Right cardiac atrium (tissue), 5 donors: ENCODE results near the gene NRSN2. TPM values are rescaled to one million over a fixed set of nuclear protein-coding genes. Genes with fewer than 3 reads are reported as not detected.
"Not testable (repeated sequence)": the region's sequence is repeated elsewhere in the genome, so short reads cannot be mapped to it uniquely, and the experiment has no call there.

ENCODE experiments used
- ATAC-seq, 2 donors: fragments of 200-7000 bp; cut with Tn5 transposase; one replicate each; pipeline versions ENCODE4 v1.8.0 to v1.9.1; 2020; ENCODE audit warnings: moderate library complexity in 2 of 2, mild to moderate bottlenecking in 1 of 2
- DNase-seq, 3 donors: peaks; one replicate each; pipeline ENCODE4 v3.0.0-alpha.2; 2020
- H3K27ac ChIP-seq: one replicate; pipeline ENCODE4 v1.5.1; 2013; ENCODE audit warnings: mild to moderate bottlenecking, low read length, control low read depth, moderate library complexity
- H3K27me3 ChIP-seq: one replicate; pipeline ENCODE4 v1.6.1; 2013; ENCODE audit not compliant: control insufficient read depth, insufficient read depth
- H3K4me1 ChIP-seq: one replicate; pipeline ENCODE4 v1.6.1; 2013; ENCODE audit warnings: low read length; ENCODE audit not compliant: control insufficient read depth, insufficient read depth
- H3K4me3 ChIP-seq: one replicate; pipeline ENCODE4 v1.5.1; 2013; ENCODE audit warnings: low read length, control low read depth
- H3K9me3 ChIP-seq: one replicate; pipeline ENCODE4 v1.6.1; 2013; ENCODE audit warnings: low read length; ENCODE audit not compliant: control insufficient read depth
- WGBS: extraction: QIAGEN DNeasy Blood & Tissue Kit; methylation state at CpG from one replicate; pipeline ENCODE4 v1.1.7; 2013; 5-methylcytosine and 5-hydroxymethylcytosine counted together
- intact Hi-C, 4 donors: fragments of 100-400 bp; cut with DNase I; formaldehyde crosslinking; loops; one replicate each; pipeline versions ENCODE4 v1.11.0 to v1.14.0; 2022 to 2023
- polyA plus RNA-seq: library from polyadenylated mRNA; stranded (reverse); fragments of 200-250 nt; gene quantifications from one replicate; pipeline ENCODE4 v1.2.3, GENCODE V29; 2013
- total RNA-seq, 4 donors: library from RNA; stranded (reverse); fragmentation: NEBNext Ultra II Directional; extraction: Animal tissue kit (Norgen Biotek cat#: 25700); gene quantifications; one replicate each; pipeline ENCODE4 v1.2.1, GENCODE V29; 2021
- donor health status: healthy with polysubstance abuse.
- donor health status: DM: no; HTN: yes; CAD: no.
- donor health status: DM: no; HTN: no; CAD: no.
- donor health status: DM: no; HTN: yes; CAD: no; lungs with severe emphysema.
- donor health status: DM: yes; HTN: yes; CAD: no.

The NRSN2 gene
- total and polyA plus RNA-seq, 5 donors = 24.5 to 30.9 (median 25.0) TPM

- ATAC-seq = no peak
- Histone ChIP-seq H3K4me1 (no peaks in the 10 kb centered on the region), H3K27me3 (no peaks in the 10 kb centered on the region), H3K9me3 (no peaks in the 10 kb centered on the region), H3K27ac (no peak overlapping the region), H3K4me3 (no peak overlapping the region)
- intact Hi-C loops = no loop called here
- DNase-seq = no peak
- WGBS = 94% methylated on average over 29 of the region's 29 CpGs
These were observed 44.3 kb downstream of the NRSN2 start for GRCh38 chr20:391041-391711.

- ATAC-seq, H3K27ac ChIP-seq, H3K4me1 ChIP-seq, DNase-seq, H3K4me3 ChIP-seq, H3K27me3 ChIP-seq, H3K9me3 ChIP-seq, intact Hi-C loops: not testable (repeated sequence)
- WGBS = 94% methylated on average over 2 of the region's 2 CpGs
These were observed 46.4 kb downstream of the NRSN2 start for GRCh38 chr20:393296-393695.

GRCh38 chr20:396252-396618 is 49.3 kb downstream of the NRSN2 start:
- intact Hi-C loops = no loop called here
- Histone ChIP-seq H3K4me3 (no peak overlapping the region), H3K27me3 (no peaks in the 10 kb centered on the region), H3K9me3 (no peaks in the 10 kb centered on the region), H3K27ac (peak overlapping the region; percentile 1), H3K4me1 (peaks cover 3% of the 10 kb centered on the region)
- whole genome bisulfite sequencing = 91% methylated on average over 24 of the region's 24 CpGs
- ATAC-seq (no peak), DNase-seq (no peak)

- H3K27me3 ChIP-seq = no peaks in the 10 kb centered on the region
- H3K9me3 ChIP-seq = no peaks in the 10 kb centered on the region
- no peak for DNase-seq
- ATAC-seq = peak; percentile 61 to 80
- no peak overlapping the region for H3K4me3 ChIP-seq
- H3K4me1 ChIP-seq = peaks cover 3% of the 10 kb centered on the region
- H3K27ac ChIP-seq = peak overlapping the region; percentile 55
- intact Hi-C loops = no loop called here
- 76% methylated on average over 4 of the region's 4 CpGs for WGBS
These were observed 49.9 kb downstream of the NRSN2 start for GRCh38 chr20:396619-397431.

GRCh38 chr20:397432-398237 is 50.7 kb downstream of the NRSN2 start:
- Histone ChIP-seq H3K9me3 (no peaks in the 10 kb centered on the region), H3K27me3 (no peaks in the 10 kb centered on the region), H3K4me3 (no peak overlapping the region), H3K27ac (peak overlapping the region; percentile 55), H3K4me1 (peaks cover 3% of the 10 kb centered on the region)
- intact Hi-C loops = no loop called here
- no peak for DNase-seq
- ATAC-seq = no peak
- 87% methylated on average over 6 of the region's 6 CpGs for WGBS

GRCh38 chr20:399182-399707 is 52.3 kb downstream of the NRSN2 start:
- WGBS = 94% methylated on average over 9 of the region's 9 CpGs
- no peaks in the 10 kb centered on the region for H3K27me3 ChIP-seq
- ATAC-seq (no peak), DNase-seq (peak in 1 of 3 donors; percentile 30)
- peaks cover 3% of the 10 kb centered on the region for H3K4me1 ChIP-seq
- no peaks in the 10 kb centered on the region for H3K9me3 ChIP-seq
- H3K27ac ChIP-seq = no peak overlapping the region
- no peak overlapping the region for H3K4me3 ChIP-seq
- intact Hi-C loops = no loop called here

- Histone ChIP-seq H3K27me3 (no peaks in the 10 kb centered on the region), H3K27ac (no peak overlapping the region), H3K4me3 (no peak overlapping the region), H3K9me3 (no peaks in the 10 kb centered on the region), H3K4me1 (peaks cover 3% of the 10 kb centered on the region)
- DNase-seq (no peak), ATAC-seq (no peak)
- 63% methylated on average over 2 of the region's 2 CpGs for WGBS
- intact Hi-C loops = no loop called here
These were observed 53.2 kb downstream of the NRSN2 start for GRCh38 chr20:400128-400453.

- ATAC-seq (no peak), DNase-seq (no peak)
- H3K4me3 ChIP-seq = no peak overlapping the region
- H3K4me1 ChIP-seq = peaks cover 3% of the 10 kb centered on the region
- H3K27ac ChIP-seq = no peak overlapping the region
- no peaks in the 10 kb centered on the region for H3K9me3 ChIP-seq
- 69% methylated on average over 5 of the region's 5 CpGs for WGBS
- intact Hi-C loops = no loop called here
- no peaks in the 10 kb centered on the region for H3K27me3 ChIP-seq
These were observed 53.8 kb downstream of the NRSN2 start for GRCh38 chr20:400454-401275.

- peaks cover 3% of the 10 kb centered on the region for H3K4me1 ChIP-seq
- no peak overlapping the region for H3K27ac ChIP-seq
- no peaks in the 10 kb centered on the region for H3K27me3 ChIP-seq
- 86% methylated on average over 9 of the region's 9 CpGs for WGBS
- ATAC-seq (no peak), DNase-seq (no peak)
- H3K9me3 ChIP-seq = no peaks in the 10 kb centered on the region
- intact Hi-C loops = no loop called here
- H3K4me3 ChIP-seq = no peak overlapping the region
These were observed 55.0 kb downstream of the NRSN2 start for GRCh38 chr20:401682-402495.

- intact Hi-C loops = no loop called here
- 92% methylated on average over 2 of the region's 2 CpGs for WGBS
- Histone ChIP-seq H3K4me1 (peaks cover 2% of the 10 kb centered on the region), H3K27me3 (no peaks in the 10 kb centered on the region), H3K4me3 (no peak overlapping the region), H3K27ac (no peak overlapping the region), H3K9me3 (no peaks in the 10 kb centered on the region)
- ATAC-seq = no peak
- DNase-seq = no peak
These were observed 55.6 kb downstream of the NRSN2 start for GRCh38 chr20:402496-402885.
